ENCODE results near the gene FKBP5. TPM values are rescaled to one million over a fixed set of nuclear protein-coding genes. Genes with fewer than 3 reads are reported as not detected.

The FKBP5 gene
- polyA plus RNA-seq, 1 donor from 2014 or later, result 1.2 TPM

DNA sequence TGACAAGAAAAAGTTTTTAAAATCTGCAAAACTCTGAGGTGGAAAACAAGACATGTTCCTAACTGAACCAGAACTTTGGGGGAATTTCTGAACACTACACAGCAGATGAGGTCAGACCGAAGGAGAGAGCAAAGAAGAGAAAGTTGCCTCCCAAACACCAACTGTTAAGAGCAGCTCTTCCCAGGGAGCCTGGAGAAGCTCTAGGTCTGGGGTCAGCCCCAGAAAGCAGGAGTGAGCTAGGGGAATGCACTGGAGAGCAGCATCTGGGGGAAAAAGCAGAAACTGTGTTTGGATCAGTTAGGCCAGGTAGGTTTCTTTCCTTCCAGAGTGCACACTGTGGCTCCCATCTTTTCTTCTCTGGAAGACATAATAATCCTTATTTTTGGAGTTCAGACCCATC, 41.3 kb downstream of the FKBP5 start:
- no peaks in the 10 kb centered on the region for H3K36me3 ChIP-seq (ENCODE audit: insufficient read depth, low read length)
- H3K9me3 ChIP-seq (ENCODE audit: low read length), result no peaks in the 10 kb centered on the region
- no peaks in the 10 kb centered on the region for H4K20me1 ChIP-seq (ENCODE audit: insufficient read depth)
- H3K4me3 ChIP-seq (ENCODE audit: low read length), result no peak overlapping the region
- TF ChIP-seq, protein P1, sequence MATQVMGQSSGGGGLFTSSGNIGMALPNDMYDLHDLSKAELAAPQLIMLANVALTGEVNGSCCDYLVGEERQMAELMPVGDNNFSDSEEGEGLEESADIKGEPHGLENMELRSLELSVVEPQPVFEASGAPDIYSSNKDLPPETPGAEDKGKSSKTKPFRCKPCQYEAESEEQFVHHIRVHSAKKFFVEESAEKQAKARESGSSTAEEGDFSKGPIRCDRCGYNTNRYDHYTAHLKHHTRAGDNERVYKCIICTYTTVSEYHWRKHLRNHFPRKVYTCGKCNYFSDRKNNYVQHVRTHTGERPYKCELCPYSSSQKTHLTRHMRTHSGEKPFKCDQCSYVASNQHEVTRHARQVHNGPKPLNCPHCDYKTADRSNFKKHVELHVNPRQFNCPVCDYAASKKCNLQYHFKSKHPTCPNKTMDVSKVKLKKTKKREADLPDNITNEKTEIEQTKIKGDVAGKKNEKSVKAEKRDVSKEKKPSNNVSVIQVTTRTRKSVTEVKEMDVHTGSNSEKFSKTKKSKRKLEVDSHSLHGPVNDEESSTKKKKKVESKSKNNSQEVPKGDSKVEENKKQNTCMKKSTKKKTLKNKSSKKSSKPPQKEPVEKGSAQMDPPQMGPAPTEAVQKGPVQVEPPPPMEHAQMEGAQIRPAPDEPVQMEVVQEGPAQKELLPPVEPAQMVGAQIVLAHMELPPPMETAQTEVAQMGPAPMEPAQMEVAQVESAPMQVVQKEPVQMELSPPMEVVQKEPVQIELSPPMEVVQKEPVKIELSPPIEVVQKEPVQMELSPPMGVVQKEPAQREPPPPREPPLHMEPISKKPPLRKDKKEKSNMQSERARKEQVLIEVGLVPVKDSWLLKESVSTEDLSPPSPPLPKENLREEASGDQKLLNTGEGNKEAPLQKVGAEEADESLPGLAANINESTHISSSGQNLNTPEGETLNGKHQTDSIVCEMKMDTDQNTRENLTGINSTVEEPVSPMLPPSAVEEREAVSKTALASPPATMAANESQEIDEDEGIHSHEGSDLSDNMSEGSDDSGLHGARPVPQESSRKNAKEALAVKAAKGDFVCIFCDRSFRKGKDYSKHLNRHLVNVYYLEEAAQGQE (IDR thresholded peaks at IDR 0.05; ENCODE audit: borderline replicate concordance), result no peak
- no peak for TF ChIP-seq SMC3 (conservative IDR thresholded peaks at IDR 0.05; ENCODE audit: poor library complexity)
- TF ChIP-seq TAF1 (IDR thresholded peaks at IDR 0.05; ENCODE audit: low read depth), result no peak
- TF ChIP-seq MXI1 (conservative IDR thresholded peaks at IDR 0.05; ENCODE audit: poor library complexity, severe bottlenecking), result no peak
- TF ChIP-seq EP300 (conservative IDR thresholded peaks at IDR 0.05; ENCODE audit: poor library complexity, severe bottlenecking), result no peak
- TF ChIP-seq, protein P2, sequence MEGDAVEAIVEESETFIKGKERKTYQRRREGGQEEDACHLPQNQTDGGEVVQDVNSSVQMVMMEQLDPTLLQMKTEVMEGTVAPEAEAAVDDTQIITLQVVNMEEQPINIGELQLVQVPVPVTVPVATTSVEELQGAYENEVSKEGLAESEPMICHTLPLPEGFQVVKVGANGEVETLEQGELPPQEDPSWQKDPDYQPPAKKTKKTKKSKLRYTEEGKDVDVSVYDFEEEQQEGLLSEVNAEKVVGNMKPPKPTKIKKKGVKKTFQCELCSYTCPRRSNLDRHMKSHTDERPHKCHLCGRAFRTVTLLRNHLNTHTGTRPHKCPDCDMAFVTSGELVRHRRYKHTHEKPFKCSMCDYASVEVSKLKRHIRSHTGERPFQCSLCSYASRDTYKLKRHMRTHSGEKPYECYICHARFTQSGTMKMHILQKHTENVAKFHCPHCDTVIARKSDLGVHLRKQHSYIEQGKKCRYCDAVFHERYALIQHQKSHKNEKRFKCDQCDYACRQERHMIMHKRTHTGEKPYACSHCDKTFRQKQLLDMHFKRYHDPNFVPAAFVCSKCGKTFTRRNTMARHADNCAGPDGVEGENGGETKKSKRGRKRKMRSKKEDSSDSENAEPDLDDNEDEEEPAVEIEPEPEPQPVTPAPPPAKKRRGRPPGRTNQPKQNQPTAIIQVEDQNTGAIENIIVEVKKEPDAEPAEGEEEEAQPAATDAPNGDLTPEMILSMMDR (IDR thresholded peaks at IDR 0.05; ENCODE audit: poor library complexity, severe bottlenecking), result no peak
- TF ChIP-seq EZH2 (IDR thresholded peaks at IDR 0.05; ENCODE audit: borderline replicate concordance, insufficient read depth, low read length, poor library complexity, severe bottlenecking), result no peak
- no peak for TF ChIP-seq POLR2AphosphoS5 (IDR thresholded peaks at IDR 0.05)
- TF ChIP-seq RAD21 (conservative IDR thresholded peaks at IDR 0.05), result no peak
- H2AFZ ChIP-seq (ENCODE audit: low read depth, low read length), result no peak overlapping the region
- H3K4me2 ChIP-seq (ENCODE audit: low read length), result no peak overlapping the region
- no peaks in the 10 kb centered on the region for H3K9me2 ChIP-seq (ENCODE audit: insufficient read depth, low read length)
- no peak overlapping the region for H3K9ac ChIP-seq (ENCODE audit: low read length)
- H3K27me3 ChIP-seq (ENCODE audit: insufficient read depth, low read depth, low read length), result no peaks in the 10 kb centered on the region
- H3K79me2 ChIP-seq (replicated peaks; ENCODE audit: insufficient read depth, low read length), result no peaks in the 10 kb centered on the region
- no peak overlapping the region for H3K27ac ChIP-seq (ENCODE audit: low read length)
- no peaks in the 10 kb centered on the region for H3F3A ChIP-seq (ENCODE audit: insufficient read depth, low read length, poor library complexity, severe bottlenecking)

DNA sequence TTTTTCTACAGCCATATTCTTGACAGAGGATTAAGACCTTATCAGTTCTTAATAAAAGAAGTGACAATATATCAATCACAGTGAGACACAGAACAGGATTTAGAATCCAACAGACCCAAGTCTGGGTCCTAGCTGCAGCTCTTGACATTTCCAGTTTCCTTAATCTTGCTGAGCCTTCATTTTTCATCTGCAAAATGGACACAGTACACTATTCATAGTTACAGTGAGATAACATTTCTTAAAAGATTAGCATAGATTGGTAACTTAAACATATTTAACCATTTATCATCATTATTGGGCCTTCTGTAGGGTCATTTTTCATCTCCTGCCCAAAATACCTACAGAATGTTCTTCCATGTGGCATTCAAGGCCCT, 45.6 kb downstream of the FKBP5 start:
- no peak overlapping the region for H3K27ac ChIP-seq (ENCODE audit: low read length)
- H3K36me3 ChIP-seq (ENCODE audit: insufficient read depth, low read length), result no peaks in the 10 kb centered on the region
- H3F3A ChIP-seq (ENCODE audit: insufficient read depth, low read length, poor library complexity, severe bottlenecking), result no peaks in the 10 kb centered on the region
- H3K4me2 ChIP-seq (ENCODE audit: low read length), result no peak overlapping the region
- no peak overlapping the region for H3K9ac ChIP-seq (ENCODE audit: low read length)
- H3K4me3 ChIP-seq (ENCODE audit: low read length), result no peak overlapping the region
- no peaks in the 10 kb centered on the region for H3K9me3 ChIP-seq (ENCODE audit: low read length)
- H4K20me1 ChIP-seq (ENCODE audit: insufficient read depth), result no peaks in the 10 kb centered on the region
- no peak overlapping the region for H2AFZ ChIP-seq (ENCODE audit: low read depth, low read length)
- no peak for TF ChIP-seq TAF1 (IDR thresholded peaks at IDR 0.05; ENCODE audit: low read depth)
- TF ChIP-seq RAD21 (conservative IDR thresholded peaks at IDR 0.05), result no peak
- TF ChIP-seq, protein P2 (IDR thresholded peaks at IDR 0.05; ENCODE audit: poor library complexity, severe bottlenecking), result no peak
- no peak for TF ChIP-seq MXI1 (conservative IDR thresholded peaks at IDR 0.05; ENCODE audit: poor library complexity, severe bottlenecking)
- no peak for TF ChIP-seq SMC3 (conservative IDR thresholded peaks at IDR 0.05; ENCODE audit: poor library complexity)
- no peak for TF ChIP-seq EP300 (conservative IDR thresholded peaks at IDR 0.05; ENCODE audit: poor library complexity, severe bottlenecking)
- TF ChIP-seq, protein P1 (IDR thresholded peaks at IDR 0.05; ENCODE audit: borderline replicate concordance), result no peak
- no peak for TF ChIP-seq POLR2AphosphoS5 (IDR thresholded peaks at IDR 0.05)
- TF ChIP-seq EZH2 (IDR thresholded peaks at IDR 0.05; ENCODE audit: borderline replicate concordance, insufficient read depth, low read length, poor library complexity, severe bottlenecking), result no peak
- no peaks in the 10 kb centered on the region for H3K9me2 ChIP-seq (ENCODE audit: insufficient read depth, low read length)
- no peaks in the 10 kb centered on the region for H3K79me2 ChIP-seq (replicated peaks; ENCODE audit: insufficient read depth, low read length)
- no peaks in the 10 kb centered on the region for H3K27me3 ChIP-seq (ENCODE audit: insufficient read depth, low read depth, low read length)

Data from neural cell (in vitro differentiated cells).